ENCODE measurements around the gene TAF3. TPM values are rescaled to one million over a fixed set of nuclear protein-coding genes. Genes with fewer than 3 reads are reported as not detected.

TAF3 gene
- polyA plus RNA-seq, 1 donor: 5.0 TPM

DNA sequence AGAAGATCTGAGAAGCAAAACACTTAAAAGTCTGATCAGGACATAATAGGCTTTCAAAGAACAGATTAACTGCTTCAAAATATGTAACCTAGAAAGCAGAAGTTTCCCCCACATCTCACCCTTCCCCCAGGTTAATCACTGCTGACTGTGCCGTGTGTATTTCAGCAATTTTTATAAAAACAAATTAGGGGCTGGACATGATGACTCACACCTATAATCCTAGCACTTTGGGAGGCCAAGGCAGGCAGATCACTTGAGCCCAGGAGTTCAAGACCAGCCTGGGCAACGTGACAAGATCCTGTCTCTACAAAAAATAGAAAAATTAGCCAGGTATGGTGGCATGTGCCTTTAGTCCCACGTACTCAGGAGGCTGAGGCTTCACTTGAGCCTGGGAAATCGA, 168.5 kb downstream of the TAF3 start:
- DNase-seq: no peak
- H3K36me3 ChIP-seq (ENCODE audit: control insufficient read depth, insufficient read depth, low read length): peaks cover 2% of the 10 kb centered on the region
- no peak overlapping the region for H3K27ac ChIP-seq (ENCODE audit: low read length)
- H3K9me3 ChIP-seq (ENCODE audit: control insufficient read depth, low read depth, low read length): no peaks in the 10 kb centered on the region
- H3K4me3 ChIP-seq (ENCODE audit: low read length): no peak overlapping the region
- no peaks in the 10 kb centered on the region for H3K27me3 ChIP-seq (ENCODE audit: control insufficient read depth, insufficient read depth, low read length)
- no peaks in the 10 kb centered on the region for H3K4me1 ChIP-seq (ENCODE audit: control insufficient read depth, insufficient read depth, low read length)
- WGBS (ENCODE audit: insufficient coverage, low lambda C conversion rate): 90% methylated on average over 2 of the region's 4 CpGs

DNA sequence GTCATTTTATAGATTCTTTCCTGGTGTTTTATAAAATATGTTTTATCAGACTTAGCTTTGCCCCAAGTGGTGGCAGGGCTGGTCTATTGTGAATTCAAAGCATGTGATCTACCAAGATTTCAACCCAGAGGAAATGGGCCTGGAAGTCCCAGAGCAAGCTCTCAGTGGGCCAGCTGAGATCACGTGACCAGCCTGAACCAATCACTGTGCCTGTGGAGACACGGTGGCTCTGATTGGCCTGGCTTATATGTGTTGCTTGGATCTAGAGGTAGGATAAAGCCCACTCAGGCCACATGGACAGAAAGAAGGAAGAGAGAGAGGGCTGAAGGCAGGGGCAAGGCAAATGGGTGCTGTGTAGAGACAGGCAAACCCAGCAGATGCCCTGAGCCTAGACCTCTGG, 170.7 kb downstream of the TAF3 start:
- H3K27me3 ChIP-seq (ENCODE audit: control insufficient read depth, insufficient read depth, low read length): no peaks in the 10 kb centered on the region
- no peak overlapping the region for H3K27ac ChIP-seq (ENCODE audit: low read length)
- no CpG with 5 or more reads among the region's 2 CpGs for WGBS (ENCODE audit: insufficient coverage, low lambda C conversion rate)
- H3K4me1 ChIP-seq (ENCODE audit: control insufficient read depth, insufficient read depth, low read length): no peaks in the 10 kb centered on the region
- no peaks in the 10 kb centered on the region for H3K9me3 ChIP-seq (ENCODE audit: control insufficient read depth, low read depth, low read length)
- H3K4me3 ChIP-seq (ENCODE audit: low read length): no peak overlapping the region
- no peak for DNase-seq
- H3K36me3 ChIP-seq (ENCODE audit: control insufficient read depth, insufficient read depth, low read length): peaks cover 2% of the 10 kb centered on the region

GRCh38 chr10:7998831-7999230, 180.5 kb downstream of the TAF3 start:
- no CpG with 5 or more reads among the region's 1 CpG for WGBS (ENCODE audit: insufficient coverage, low lambda C conversion rate)
- no peak for DNase-seq
- Histone ChIP-seq H3K4me3 (ENCODE audit: low read length) (no peak overlapping the region), H3K27me3 (ENCODE audit: control insufficient read depth, insufficient read depth, low read length) (no peaks in the 10 kb centered on the region), H3K36me3 (ENCODE audit: control insufficient read depth, insufficient read depth, low read length) (peaks cover 3% of the 10 kb centered on the region), H3K4me1 (ENCODE audit: control insufficient read depth, insufficient read depth, low read length) (no peaks in the 10 kb centered on the region), H3K9me3 (ENCODE audit: control insufficient read depth, low read depth, low read length) (peaks cover under 1% of the 10 kb centered on the region), H3K27ac (ENCODE audit: low read length) (no peak overlapping the region)

- Histone ChIP-seq H3K4me1 (ENCODE audit: control insufficient read depth, insufficient read depth, low read length) (no peaks in the 10 kb centered on the region), H3K4me3 (ENCODE audit: low read length) (no peak overlapping the region), H3K27ac (ENCODE audit: low read length) (no peak overlapping the region), H3K36me3 (ENCODE audit: control insufficient read depth, insufficient read depth, low read length) (peaks cover 2% of the 10 kb centered on the region), H3K27me3 (ENCODE audit: control insufficient read depth, insufficient read depth, low read length) (no peaks in the 10 kb centered on the region), H3K9me3 (ENCODE audit: control insufficient read depth, low read depth, low read length) (peaks cover 7% of the 10 kb centered on the region)
- WGBS (ENCODE audit: insufficient coverage, low lambda C conversion rate): 50% methylated on average over 2 of the region's 2 CpGs
- DNase-seq: no peak
Observed at GRCh38 chr10:8004469-8005000, 186.2 kb downstream of the TAF3 start.

DNA sequence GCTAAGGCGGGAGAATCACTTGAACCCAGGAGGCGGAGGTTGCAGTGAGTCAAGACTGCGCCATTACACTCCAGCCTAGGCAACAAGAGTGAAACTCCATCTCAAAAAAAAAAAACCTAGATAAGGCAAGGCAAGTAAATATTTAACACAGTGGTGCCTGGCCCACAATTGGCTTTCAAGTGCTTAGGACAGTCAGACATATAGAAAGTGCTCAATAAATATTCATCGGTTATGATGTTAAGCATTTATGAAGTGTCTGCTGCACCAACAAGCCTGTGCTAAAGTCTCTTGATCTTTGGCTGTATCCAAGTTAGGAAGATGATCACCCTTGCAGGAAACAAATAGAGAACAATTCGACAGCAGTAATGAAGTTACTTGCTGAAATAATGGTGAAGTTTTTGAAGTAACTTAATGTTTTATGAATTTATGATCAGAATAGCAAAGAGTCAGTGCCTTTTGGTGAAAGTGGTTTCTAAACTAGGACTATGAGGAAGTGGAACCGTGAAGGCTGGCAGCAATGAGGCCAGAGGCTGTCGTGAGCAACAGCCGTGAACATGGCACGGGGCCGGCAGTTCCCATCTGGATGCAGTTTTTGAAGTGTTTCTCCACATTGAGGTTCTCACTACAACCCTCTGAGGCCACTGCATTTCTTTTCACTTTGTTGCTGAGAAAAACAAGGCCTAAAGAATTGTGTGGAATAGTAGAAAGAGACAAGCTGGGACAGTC, 188.1 kb downstream of the TAF3 start:
- no peak for DNase-seq
- no peaks in the 10 kb centered on the region for H3K4me1 ChIP-seq (ENCODE audit: control insufficient read depth, insufficient read depth, low read length)
- peaks cover 6% of the 10 kb centered on the region for H3K36me3 ChIP-seq (ENCODE audit: control insufficient read depth, insufficient read depth, low read length)
- H3K9me3 ChIP-seq (ENCODE audit: control insufficient read depth, low read depth, low read length): peaks cover 7% of the 10 kb centered on the region
- H3K27ac ChIP-seq (ENCODE audit: low read length): no peak overlapping the region
- no peaks in the 10 kb centered on the region for H3K27me3 ChIP-seq (ENCODE audit: control insufficient read depth, insufficient read depth, low read length)
- H3K4me3 ChIP-seq (ENCODE audit: low read length): no peak overlapping the region
- WGBS (ENCODE audit: insufficient coverage, low lambda C conversion rate): 92% methylated on average over 2 of the region's 10 CpGs

- H3K36me3 ChIP-seq (ENCODE audit: control insufficient read depth, insufficient read depth, low read length): peaks cover 8% of the 10 kb centered on the region
- peaks cover 14% of the 10 kb centered on the region for H3K4me1 ChIP-seq (ENCODE audit: control insufficient read depth, insufficient read depth, low read length)
- no peak for DNase-seq
- H3K27me3 ChIP-seq (ENCODE audit: control insufficient read depth, insufficient read depth, low read length): no peaks in the 10 kb centered on the region
- peaks cover 5% of the 10 kb centered on the region for H3K9me3 ChIP-seq (ENCODE audit: control insufficient read depth, low read depth, low read length)
- H3K4me3 ChIP-seq (ENCODE audit: low read length): no peak overlapping the region
- WGBS (ENCODE audit: insufficient coverage, low lambda C conversion rate): 100% methylated on average over 2 of the region's 38 CpGs
- H3K27ac ChIP-seq (ENCODE audit: low read length): no peak overlapping the region
Observed at GRCh38 chr10:8009031-8009430, 190.7 kb downstream of the TAF3 start.

GRCh38 chr10:8013006-8013405, 194.7 kb downstream of the TAF3 start:
- Histone ChIP-seq H3K27me3 (ENCODE audit: control insufficient read depth, insufficient read depth, low read length) (no peaks in the 10 kb centered on the region), H3K9me3 (ENCODE audit: control insufficient read depth, low read depth, low read length) (no peaks in the 10 kb centered on the region), H3K36me3 (ENCODE audit: control insufficient read depth, insufficient read depth, low read length) (peaks cover 17% of the 10 kb centered on the region), H3K4me1 (ENCODE audit: control insufficient read depth, insufficient read depth, low read length) (peaks cover 14% of the 10 kb centered on the region), H3K4me3 (ENCODE audit: low read length) (no peak overlapping the region), H3K27ac (ENCODE audit: low read length) (no peak overlapping the region)
- WGBS (ENCODE audit: insufficient coverage, low lambda C conversion rate): no CpG with 5 or more reads among the region's 1 CpG
- DNase-seq: peak; percentile 24 to 68

DNA sequence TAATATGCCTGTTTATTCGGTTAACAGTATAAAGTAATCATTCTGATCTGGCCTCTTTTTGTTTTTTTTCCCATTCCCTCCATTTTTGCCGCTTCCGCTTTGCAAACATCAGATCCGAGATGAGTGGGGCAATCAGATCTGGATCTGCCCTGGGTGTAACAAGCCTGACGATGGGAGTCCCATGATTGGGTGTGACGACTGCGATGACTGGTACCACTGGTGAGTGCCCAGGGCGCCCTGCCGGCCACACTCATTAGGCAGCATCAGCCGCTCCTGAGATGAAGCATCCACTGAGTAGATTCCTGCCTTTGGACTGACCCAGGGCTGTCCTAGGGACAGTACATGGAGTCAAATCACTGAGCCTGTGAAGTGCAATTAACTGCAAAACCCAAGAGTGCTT, 195.3 kb downstream of the TAF3 start:
- Histone ChIP-seq H3K27ac (ENCODE audit: low read length) (no peak overlapping the region), H3K27me3 (ENCODE audit: control insufficient read depth, insufficient read depth, low read length) (no peaks in the 10 kb centered on the region), H3K4me1 (ENCODE audit: control insufficient read depth, insufficient read depth, low read length) (peaks cover 14% of the 10 kb centered on the region), H3K9me3 (ENCODE audit: control insufficient read depth, low read depth, low read length) (no peaks in the 10 kb centered on the region), H3K36me3 (ENCODE audit: control insufficient read depth, insufficient read depth, low read length) (peaks cover 17% of the 10 kb centered on the region), H3K4me3 (ENCODE audit: low read length) (no peak overlapping the region)
- WGBS (ENCODE audit: insufficient coverage, low lambda C conversion rate): 72% methylated on average over 4 of the region's 10 CpGs
- DNase-seq: no peak

GRCh38 chr10:8014649-8015048, 196.3 kb downstream of the TAF3 start:
- peaks cover 14% of the 10 kb centered on the region for H3K4me1 ChIP-seq (ENCODE audit: control insufficient read depth, insufficient read depth, low read length)
- no peaks in the 10 kb centered on the region for H3K9me3 ChIP-seq (ENCODE audit: control insufficient read depth, low read depth, low read length)
- no peak for DNase-seq
- no CpG with 5 or more reads among the region's 16 CpGs for WGBS (ENCODE audit: insufficient coverage, low lambda C conversion rate)
- H3K27ac ChIP-seq (ENCODE audit: low read length): no peak overlapping the region
- peaks cover 15% of the 10 kb centered on the region for H3K36me3 ChIP-seq (ENCODE audit: control insufficient read depth, insufficient read depth, low read length)
- H3K4me3 ChIP-seq (ENCODE audit: low read length): no peak overlapping the region
- H3K27me3 ChIP-seq (ENCODE audit: control insufficient read depth, insufficient read depth, low read length): no peaks in the 10 kb centered on the region

DNA sequence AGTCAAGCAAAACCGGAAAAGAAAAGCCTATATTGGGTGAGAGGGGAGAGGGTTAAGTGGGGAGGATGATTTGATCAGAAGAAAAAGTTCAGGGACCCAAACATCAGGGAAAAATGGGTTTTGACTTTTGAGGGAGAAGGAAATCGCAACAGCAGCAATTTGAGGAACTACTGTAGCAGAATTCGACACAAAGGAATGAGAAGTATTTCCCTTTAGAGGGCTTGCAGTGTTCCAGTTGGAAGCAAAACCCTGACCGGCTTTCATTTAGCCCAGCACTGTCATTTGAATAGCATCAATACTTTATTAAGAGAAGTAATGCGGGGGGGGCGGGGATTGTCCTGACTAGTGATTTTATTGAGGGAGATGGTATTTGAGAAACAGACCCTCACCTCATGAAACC, 199.0 kb downstream of the TAF3 start:
- no peaks in the 10 kb centered on the region for H3K27me3 ChIP-seq (ENCODE audit: control insufficient read depth, insufficient read depth, low read length)
- H3K4me3 ChIP-seq (ENCODE audit: low read length): no peak overlapping the region
- no peaks in the 10 kb centered on the region for H3K9me3 ChIP-seq (ENCODE audit: control insufficient read depth, low read depth, low read length)
- WGBS (ENCODE audit: insufficient coverage, low lambda C conversion rate): 68% methylated on average over 3 of the region's 6 CpGs
- H3K4me1 ChIP-seq (ENCODE audit: control insufficient read depth, insufficient read depth, low read length): peaks cover 14% of the 10 kb centered on the region
- H3K27ac ChIP-seq (ENCODE audit: low read length): no peak overlapping the region
- DNase-seq: no peak
- H3K36me3 ChIP-seq (ENCODE audit: control insufficient read depth, insufficient read depth, low read length): peaks cover 11% of the 10 kb centered on the region

- Histone ChIP-seq H3K4me3 (ENCODE audit: low read length) (no peak overlapping the region), H3K9me3 (ENCODE audit: control insufficient read depth, low read depth, low read length) (no peaks in the 10 kb centered on the region), H3K4me1 (ENCODE audit: control insufficient read depth, insufficient read depth, low read length) (no peaks in the 10 kb centered on the region), H3K27me3 (ENCODE audit: control insufficient read depth, insufficient read depth, low read length) (peaks cover 25% of the 10 kb centered on the region), H3K27ac (ENCODE audit: low read length) (no peak overlapping the region), H3K36me3 (ENCODE audit: control insufficient read depth, insufficient read depth, low read length) (no peaks in the 10 kb centered on the region)
- no peak for DNase-seq
- no CpG with 5 or more reads among the region's 4 CpGs for WGBS (ENCODE audit: insufficient coverage, low lambda C conversion rate)
Observed at GRCh38 chr10:8023321-8023720, 205.0 kb downstream of the TAF3 start.

All from large intestine (tissue), 3 donors.